ENCODE results near the gene SERPINF2. TPM values are rescaled to one million over a fixed set of nuclear protein-coding genes. Genes with fewer than 3 reads are reported as not detected.
"Not testable (repeated sequence)": the region's sequence is repeated elsewhere in the genome, so short reads cannot be mapped to it uniquely, and the experiment has no call there.

The SERPINF2 gene
- total RNA-seq, 1 experiment from 2014 or later: 59.9 TPM

DNA sequence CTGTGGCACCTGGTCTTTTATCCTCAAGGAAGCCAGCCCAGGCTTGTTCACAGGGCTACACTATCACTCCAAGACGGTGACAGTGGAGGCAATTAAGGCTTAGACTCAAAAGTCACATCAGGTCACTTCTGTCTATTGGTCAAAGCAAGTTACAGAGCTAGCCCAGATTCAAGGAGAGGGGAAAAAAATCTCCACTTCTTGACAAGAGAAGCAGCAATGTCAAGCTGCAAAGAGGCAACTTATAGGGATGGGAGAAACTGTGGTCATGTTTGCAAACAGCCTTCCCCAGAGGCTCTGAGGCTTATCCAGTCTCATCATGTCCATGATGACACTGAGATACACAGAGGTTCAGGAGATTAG lies 50.8 kb downstream of the SERPINF2 start:
- no peak overlapping the region for H3K4me3 ChIP-seq (ENCODE audit: low read depth, low read length)
- H3K4me1 Mint-ChIP-seq (ENCODE audit: low read depth, unreplicated experiment): no peaks in the 10 kb centered on the region
- ChIA-PET POLR2A (no interaction called here), CTCF (interaction anchor here (0.6 kb wide), 1 partner anchor 70 kb away, joined by 6 read pairs; no protein-coding TSS in a partner anchor)
- no peaks in the 10 kb centered on the region for H3K36me3 ChIP-seq (ENCODE audit: control insufficient read depth, insufficient read depth, low read length)
- no peaks in the 10 kb centered on the region for H3K4me1 ChIP-seq
- no peaks in the 10 kb centered on the region for H3K27me3 ChIP-seq (replicated peaks; ENCODE audit: control insufficient read depth, insufficient read depth, low read length)
- H3K27ac Mint-ChIP-seq (ENCODE audit: unreplicated experiment): no peak overlapping the region
- H3K9me3 Mint-ChIP-seq (ENCODE audit: unreplicated experiment): no peaks in the 10 kb centered on the region
- BruUV-seq (replicated peaks): no TSS peak
- no peak for DNase-seq
- H3K4me3 Mint-ChIP-seq (ENCODE audit: unreplicated experiment): no peak overlapping the region
- peaks cover 44% of the 10 kb centered on the region for H3K36me3 Mint-ChIP-seq (ENCODE audit: insufficient read depth, unreplicated experiment)
- TF ChIP-seq, protein P1, sequence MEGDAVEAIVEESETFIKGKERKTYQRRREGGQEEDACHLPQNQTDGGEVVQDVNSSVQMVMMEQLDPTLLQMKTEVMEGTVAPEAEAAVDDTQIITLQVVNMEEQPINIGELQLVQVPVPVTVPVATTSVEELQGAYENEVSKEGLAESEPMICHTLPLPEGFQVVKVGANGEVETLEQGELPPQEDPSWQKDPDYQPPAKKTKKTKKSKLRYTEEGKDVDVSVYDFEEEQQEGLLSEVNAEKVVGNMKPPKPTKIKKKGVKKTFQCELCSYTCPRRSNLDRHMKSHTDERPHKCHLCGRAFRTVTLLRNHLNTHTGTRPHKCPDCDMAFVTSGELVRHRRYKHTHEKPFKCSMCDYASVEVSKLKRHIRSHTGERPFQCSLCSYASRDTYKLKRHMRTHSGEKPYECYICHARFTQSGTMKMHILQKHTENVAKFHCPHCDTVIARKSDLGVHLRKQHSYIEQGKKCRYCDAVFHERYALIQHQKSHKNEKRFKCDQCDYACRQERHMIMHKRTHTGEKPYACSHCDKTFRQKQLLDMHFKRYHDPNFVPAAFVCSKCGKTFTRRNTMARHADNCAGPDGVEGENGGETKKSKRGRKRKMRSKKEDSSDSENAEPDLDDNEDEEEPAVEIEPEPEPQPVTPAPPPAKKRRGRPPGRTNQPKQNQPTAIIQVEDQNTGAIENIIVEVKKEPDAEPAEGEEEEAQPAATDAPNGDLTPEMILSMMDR (IDR thresholded peaks at IDR 0.05; ENCODE audit: insufficient read depth in 1 of 2, low read depth in 1 of 2, low read length in 1 of 2, severe bottlenecking in 1 of 2, unreplicated experiment in 1 of 2): no peak
- no peaks in the 10 kb centered on the region for H3K9me3 ChIP-seq
- no peaks in the 10 kb centered on the region for H3K27me3 Mint-ChIP-seq (ENCODE audit: insufficient read depth, unreplicated experiment)
- intact Hi-C loops (cut with micrococcal nuclease; ENCODE audit: unreplicated experiment): no loop called here

GRCh38 chr17:1796800-1797199 lies 54.1 kb downstream of the SERPINF2 start:
- ChIA-PET POLR2A (no interaction called here), CTCF (interaction anchor here (1.1 to 1.6 kb wide), 2 partner anchors 27 to 76 kb away, joined by 5 to 8 read pairs; no protein-coding TSS in a partner anchor)
- Histone ChIP-seq H3K9me3 (no peaks in the 10 kb centered on the region), H3K36me3 (ENCODE audit: control insufficient read depth, insufficient read depth, low read length) (no peaks in the 10 kb centered on the region), H3K4me3 (ENCODE audit: low read depth, low read length) (no peak overlapping the region), H3K4me1 (no peaks in the 10 kb centered on the region), H3K27me3 (replicated peaks; ENCODE audit: control insufficient read depth, insufficient read depth, low read length) (no peaks in the 10 kb centered on the region)
- Mint-ChIP-seq H3K36me3 (ENCODE audit: insufficient read depth, unreplicated experiment) (peaks cover 51% of the 10 kb centered on the region), H3K4me3 (ENCODE audit: unreplicated experiment) (no peak overlapping the region), H3K27me3 (ENCODE audit: insufficient read depth, unreplicated experiment) (no peaks in the 10 kb centered on the region), H3K9me3 (ENCODE audit: unreplicated experiment) (no peaks in the 10 kb centered on the region), H3K4me1 (ENCODE audit: low read depth, unreplicated experiment) (no peaks in the 10 kb centered on the region), H3K27ac (ENCODE audit: unreplicated experiment) (no peak overlapping the region)
- intact Hi-C loops (cut with micrococcal nuclease; ENCODE audit: unreplicated experiment): no loop called here
- TF ChIP-seq, protein P1 (IDR thresholded peaks at IDR 0.05; ENCODE audit: insufficient read depth in 1 of 2, low read depth in 1 of 2, low read length in 1 of 2, severe bottlenecking in 1 of 2, unreplicated experiment in 1 of 2): no peak
- DNase-seq: no peak
- no TSS peak for BruUV-seq (replicated peaks)

DNA sequence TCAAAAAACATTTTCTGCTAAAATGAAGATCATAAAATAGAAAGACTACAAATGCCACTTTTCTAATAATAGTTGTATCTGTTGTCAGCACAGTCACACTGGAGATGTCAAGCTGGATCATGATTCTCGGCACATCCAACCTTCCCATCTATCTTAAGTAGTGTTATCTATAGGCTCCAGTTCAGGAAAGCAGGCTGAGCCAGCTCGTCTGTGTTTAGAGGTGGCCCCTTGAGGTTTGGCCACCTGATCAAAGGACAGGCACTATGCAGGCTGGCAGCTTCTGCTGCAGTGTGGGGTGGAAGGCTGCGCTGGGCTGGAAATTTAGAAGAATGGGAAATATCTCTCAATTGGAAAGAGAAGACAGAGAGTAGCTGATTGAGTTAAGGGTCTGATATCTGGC lies 54.7 kb downstream of the SERPINF2 start:
- Histone ChIP-seq H3K27me3 (replicated peaks; ENCODE audit: control insufficient read depth, insufficient read depth, low read length) (no peaks in the 10 kb centered on the region), H3K4me3 (ENCODE audit: low read depth, low read length) (no peak overlapping the region), H3K4me1 (no peaks in the 10 kb centered on the region), H3K9me3 (no peaks in the 10 kb centered on the region), H3K36me3 (ENCODE audit: control insufficient read depth, insufficient read depth, low read length) (no peaks in the 10 kb centered on the region)
- CTCF ChIA-PET: interaction anchor here (1.1 to 1.6 kb wide), 2 partner anchors 27 to 76 kb away, joined by 5 to 8 read pairs; no protein-coding TSS in a partner anchor
- Mint-ChIP-seq H3K9me3 (ENCODE audit: unreplicated experiment) (no peaks in the 10 kb centered on the region), H3K27me3 (ENCODE audit: insufficient read depth, unreplicated experiment) (no peaks in the 10 kb centered on the region), H3K27ac (ENCODE audit: unreplicated experiment) (no peak overlapping the region), H3K4me3 (ENCODE audit: unreplicated experiment) (no peak overlapping the region), H3K4me1 (ENCODE audit: low read depth, unreplicated experiment) (no peaks in the 10 kb centered on the region), H3K36me3 (ENCODE audit: insufficient read depth, unreplicated experiment) (peaks cover 55% of the 10 kb centered on the region)
- TF ChIP-seq, protein P1 (IDR thresholded peaks at IDR 0.05; ENCODE audit: insufficient read depth in 1 of 2, low read depth in 1 of 2, low read length in 1 of 2, severe bottlenecking in 1 of 2, unreplicated experiment in 1 of 2): no peak
- DNase-seq: no peak
- no TSS peak for BruUV-seq (replicated peaks)
- POLR2A ChIA-PET: interaction anchor here (0.6 to 1.0 kb wide), 2 partner anchors 25 to 28 kb away, joined by 3 to 4 read pairs; no protein-coding TSS in a partner anchor
- intact Hi-C loops (cut with micrococcal nuclease; ENCODE audit: unreplicated experiment): no loop called here

DNA sequence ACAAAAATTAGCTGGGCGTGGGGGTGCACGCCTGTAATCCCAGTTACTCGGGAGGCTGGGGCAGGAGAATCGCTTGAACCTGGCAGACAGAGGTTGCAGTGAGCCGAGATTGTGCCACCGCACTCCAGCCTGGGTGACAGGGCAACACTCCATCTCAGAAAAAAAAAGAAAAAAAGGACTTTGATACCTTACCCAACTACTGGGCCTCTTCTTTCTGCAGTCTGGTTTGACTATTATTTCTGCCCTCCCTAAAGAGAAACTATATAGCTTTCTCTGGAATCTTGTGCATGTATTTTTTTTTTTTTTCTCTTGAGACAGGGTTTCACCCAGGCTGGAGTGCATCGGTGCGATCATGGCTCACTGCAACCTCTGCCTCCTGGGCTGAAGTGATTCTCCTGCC lies 55.2 kb downstream of the SERPINF2 start:
- peaks cover 60% of the 10 kb centered on the region for H3K36me3 Mint-ChIP-seq (ENCODE audit: insufficient read depth, unreplicated experiment)
- H3K9me3 ChIP-seq; H3K27ac Mint-ChIP-seq (ENCODE audit: unreplicated experiment); H3K27me3 ChIP-seq (replicated peaks; ENCODE audit: control insufficient read depth, insufficient read depth, low read length); BruUV-seq (replicated peaks); DNase-seq; H3K9me3 Mint-ChIP-seq (ENCODE audit: unreplicated experiment); H3K4me1 ChIP-seq; H3K27me3 Mint-ChIP-seq (ENCODE audit: insufficient read depth, unreplicated experiment); intact Hi-C loops (cut with micrococcal nuclease; ENCODE audit: unreplicated experiment); H3K4me3 Mint-ChIP-seq (ENCODE audit: unreplicated experiment); H3K4me1 Mint-ChIP-seq (ENCODE audit: low read depth, unreplicated experiment); H3K4me3 ChIP-seq (ENCODE audit: low read depth, low read length); H3K36me3 ChIP-seq (ENCODE audit: control insufficient read depth, insufficient read depth, low read length): not testable (repeated sequence)
- POLR2A ChIA-PET: interaction anchor here (0.6 to 1.0 kb wide), 2 partner anchors 26 to 28 kb away, joined by 3 to 4 read pairs; no protein-coding TSS in a partner anchor
- CTCF ChIA-PET: interaction anchor here (0.7 to 1.6 kb wide), 3 partner anchors 14 to 77 kb away, joined by 3 to 8 read pairs (median 4); no protein-coding TSS in a partner anchor
